ENCODE data around the gene HEPHL1.
"Not testable (repeated sequence)": the region's sequence is repeated elsewhere in the genome, so short reads cannot be mapped to it uniquely, and the experiment has no call there.

The HEPHL1 gene, protein sequence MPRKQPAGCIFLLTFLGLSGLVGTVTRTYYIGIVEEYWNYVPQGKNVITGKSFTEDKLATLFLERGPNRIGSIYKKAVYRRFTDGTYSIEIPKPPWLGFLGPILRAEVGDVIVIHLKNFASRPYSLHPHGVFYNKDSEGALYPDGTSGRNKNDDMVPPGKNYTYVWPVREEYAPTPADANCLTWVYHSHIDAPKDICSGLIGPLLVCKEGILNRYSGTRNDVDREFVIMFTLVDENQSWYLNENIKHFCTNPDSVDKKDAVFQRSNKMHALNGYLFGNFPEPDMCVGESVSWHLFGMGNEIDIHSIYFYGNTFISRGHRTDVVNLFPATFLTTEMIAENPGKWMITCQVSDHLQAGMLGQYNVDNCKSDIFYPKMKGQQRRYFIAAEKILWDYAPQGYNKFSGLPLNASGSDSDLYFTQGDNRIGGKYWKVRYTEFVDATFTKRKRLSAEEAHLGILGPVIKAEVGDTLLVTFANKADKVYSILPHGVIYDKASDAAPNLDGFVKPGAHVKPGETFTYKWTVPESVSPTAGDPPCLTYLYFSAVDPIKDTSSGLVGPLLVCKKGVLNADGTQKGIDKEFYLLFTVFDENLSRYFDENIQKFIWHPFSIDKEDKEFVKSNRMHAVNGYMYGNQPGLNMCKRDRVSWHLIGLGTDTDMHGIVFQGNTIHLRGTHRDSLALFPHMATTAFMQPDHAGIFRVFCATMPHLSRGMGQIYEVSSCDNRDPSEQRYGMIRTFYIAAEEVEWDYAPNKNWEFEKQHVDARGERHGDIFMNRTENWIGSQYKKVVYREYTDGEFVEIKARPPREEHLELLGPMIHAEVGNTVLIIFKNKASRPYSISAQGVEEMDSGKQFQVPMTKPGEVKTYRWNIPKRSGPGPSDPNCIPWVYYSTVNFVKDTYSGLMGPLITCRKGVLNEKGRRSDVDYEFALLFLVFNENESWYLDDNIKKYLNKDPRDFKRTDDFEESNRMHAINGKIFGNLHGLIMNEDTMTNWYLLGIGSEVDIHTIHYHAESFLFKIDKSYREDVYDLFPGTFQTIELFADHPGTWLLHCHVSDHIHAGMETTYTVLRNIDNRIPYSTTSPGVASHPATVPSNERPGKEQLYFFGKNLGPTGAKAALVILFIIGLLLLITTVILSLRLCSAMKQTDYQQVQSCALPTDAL

DNA sequence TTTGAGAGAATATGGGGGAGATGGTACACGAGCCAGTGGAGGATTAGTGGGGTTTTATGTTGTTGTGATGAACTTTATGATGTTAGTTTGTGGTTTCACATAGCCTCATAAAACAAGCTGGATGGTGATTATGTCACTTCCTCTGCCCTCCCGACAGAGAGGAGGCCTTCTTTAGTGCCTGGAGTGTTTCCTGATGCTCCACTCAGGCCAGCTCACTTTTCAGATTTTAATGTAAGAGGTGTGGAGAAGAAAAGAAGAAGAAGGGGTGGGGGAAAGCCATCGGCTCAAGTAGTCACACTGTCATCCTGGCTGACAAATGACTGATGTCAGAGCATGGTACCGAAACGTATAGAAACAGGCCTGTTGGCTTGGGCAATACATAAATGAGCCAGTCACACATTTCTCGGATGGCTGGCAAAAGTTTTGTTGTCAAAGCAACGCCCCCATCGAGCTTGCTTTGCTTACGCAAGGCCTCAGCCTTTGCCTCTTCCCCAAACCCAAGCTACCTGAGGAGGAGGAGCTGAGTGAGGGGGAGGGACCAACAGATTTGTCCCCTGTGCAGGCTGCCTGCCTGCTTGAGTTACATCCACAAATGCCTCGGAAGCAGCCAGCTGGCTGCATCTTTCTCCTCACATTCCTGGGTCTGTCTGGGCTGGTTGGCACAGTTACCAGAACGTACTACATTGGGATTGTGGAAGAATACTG is at the start of gene HEPHL1:
TSS of gene HEPHL1 (plus strand) at position 578 of the 705 bp plus-strand sequence. CDS start at position 593, 15 bp downstream.
- no peak for DNase-seq

DNA sequence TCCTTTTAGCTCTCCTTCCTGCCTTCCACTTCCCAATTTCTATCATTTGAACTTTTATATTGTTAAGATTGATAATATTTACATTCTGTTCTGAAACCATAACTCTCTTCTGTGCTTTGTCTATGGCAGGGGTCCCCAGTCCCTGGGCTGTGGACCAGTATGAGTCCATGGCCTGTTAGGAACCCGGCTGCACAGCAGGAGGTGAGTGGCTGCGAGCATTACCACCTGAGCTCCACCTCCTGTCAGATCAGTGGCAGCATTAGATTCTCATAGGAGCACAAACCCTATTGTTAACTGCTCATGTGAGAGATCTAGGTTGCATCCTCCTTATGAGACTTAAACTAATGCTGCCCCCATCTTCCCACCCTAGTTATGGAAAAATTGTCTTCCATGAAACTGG is 48.4 kb upstream of the HEPHL1 start:
- DNase-seq: no peak

DNA sequence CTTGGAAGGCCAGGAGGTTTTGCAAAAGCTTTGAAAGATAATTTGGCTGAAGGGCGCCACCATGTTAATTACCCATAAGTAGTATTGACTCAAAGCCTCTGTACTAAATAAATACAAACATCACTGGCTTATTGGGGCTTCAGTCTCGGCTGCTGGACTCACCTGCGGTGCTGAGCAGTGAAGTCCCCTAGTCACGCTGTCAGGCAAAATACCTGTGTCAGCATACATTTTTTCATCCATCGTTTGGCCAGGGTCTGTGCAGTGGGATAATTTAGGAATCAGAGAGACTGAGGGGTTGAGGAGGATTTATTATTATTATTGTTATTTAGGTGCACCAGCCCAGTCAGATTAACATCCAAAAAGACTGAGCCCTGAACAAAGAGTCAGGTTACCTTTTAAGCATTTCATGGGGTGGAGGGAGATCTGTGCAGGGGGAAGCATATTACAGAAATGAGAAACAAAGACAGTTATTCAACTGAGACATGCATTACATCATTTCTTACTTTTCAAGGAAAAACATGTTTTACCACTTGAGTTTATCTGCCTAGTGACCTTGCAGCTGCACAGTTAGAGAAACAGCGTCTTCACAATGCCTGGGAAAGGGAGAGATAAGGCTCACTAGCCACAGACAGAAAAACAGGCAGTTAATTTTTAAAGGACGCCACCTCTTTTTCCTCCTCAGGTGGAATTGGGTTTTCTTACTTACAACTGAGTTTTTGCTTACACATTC is 47.7 kb upstream of the HEPHL1 start:
- not testable (repeated sequence) for DNase-seq

DNA sequence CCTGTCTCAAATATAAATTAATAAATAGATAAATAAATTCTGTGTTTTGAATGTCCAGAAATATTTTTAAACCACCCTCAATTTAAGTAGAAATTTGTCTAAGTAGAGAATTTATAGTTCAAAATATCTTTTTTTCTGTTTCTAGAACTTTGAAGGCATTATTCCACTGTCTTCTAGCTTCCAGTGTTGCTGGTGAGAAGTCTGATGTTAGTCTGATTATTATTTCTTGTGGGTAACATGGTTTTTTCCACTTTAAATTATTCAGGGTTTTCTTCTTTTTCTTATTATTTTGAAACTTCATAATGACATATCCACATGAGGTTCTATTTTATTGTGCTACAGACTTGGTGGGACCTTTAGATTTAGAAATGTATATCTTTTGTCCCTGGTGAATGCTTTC is 46.4 kb upstream of the HEPHL1 start:
- DNase-seq: no peak

DNA sequence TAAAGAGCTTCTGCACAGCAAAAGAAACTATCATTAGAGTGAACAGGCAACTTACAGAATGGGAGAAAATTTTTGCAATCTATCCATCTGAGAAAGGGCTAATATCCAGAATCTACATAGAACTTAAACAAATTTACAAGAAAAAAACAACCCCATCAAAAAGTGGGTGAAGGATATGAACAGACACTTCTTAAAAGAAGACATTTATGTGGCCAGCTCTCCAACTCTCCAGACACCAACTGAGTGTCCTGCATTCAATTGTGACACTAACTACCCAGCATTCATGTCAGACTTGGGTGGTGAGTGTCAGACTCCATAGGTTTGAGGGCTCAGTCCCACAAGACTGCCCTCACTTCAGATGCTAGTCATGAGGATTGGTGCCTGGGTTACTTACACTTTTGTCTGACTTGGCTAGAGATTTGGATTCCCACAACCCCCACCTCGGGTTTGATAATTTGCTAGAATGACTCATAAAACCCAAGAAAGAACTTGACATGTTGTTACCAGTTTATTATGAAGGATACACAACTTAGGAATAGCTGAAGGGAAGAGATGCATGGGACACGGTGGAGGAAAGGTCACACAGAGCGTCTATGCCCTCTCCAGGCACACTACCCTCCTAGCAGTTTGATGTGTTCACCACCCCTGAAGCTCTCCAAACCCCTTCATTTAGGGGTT is 44.4 kb upstream of the HEPHL1 start:
- not testable (repeated sequence) for DNase-seq

DNA sequence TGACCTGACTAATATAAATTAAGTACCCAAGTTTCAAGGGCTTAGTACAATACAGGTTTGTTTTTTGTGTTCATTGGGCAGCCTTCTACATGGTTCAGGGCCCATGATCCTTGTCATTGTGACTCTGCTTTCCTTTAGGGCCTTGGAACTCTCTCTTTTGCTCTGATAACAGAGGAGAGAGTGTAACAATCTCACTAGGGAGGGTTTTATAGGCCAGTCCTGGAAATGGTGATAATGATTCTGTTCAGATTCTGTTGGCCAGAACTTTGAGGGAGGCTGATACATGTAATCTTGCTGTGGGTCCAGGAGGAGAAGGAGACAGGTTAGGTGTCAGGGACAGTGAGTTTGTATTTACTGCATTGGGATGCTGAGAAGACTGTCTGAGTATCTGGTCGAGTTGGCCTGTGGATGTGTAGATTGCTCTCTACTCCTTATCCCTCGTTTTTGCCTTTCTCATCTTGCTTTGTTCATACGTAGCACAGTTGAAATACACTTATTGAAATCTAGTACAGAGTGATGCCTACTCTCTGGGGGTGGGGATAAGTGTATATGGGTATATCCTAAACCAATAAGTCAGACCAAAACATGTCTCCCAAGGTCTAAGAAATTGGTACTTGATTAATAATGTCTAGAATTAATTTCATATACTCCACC is 37.5 kb upstream of the HEPHL1 start:
- no peak for DNase-seq

DNA sequence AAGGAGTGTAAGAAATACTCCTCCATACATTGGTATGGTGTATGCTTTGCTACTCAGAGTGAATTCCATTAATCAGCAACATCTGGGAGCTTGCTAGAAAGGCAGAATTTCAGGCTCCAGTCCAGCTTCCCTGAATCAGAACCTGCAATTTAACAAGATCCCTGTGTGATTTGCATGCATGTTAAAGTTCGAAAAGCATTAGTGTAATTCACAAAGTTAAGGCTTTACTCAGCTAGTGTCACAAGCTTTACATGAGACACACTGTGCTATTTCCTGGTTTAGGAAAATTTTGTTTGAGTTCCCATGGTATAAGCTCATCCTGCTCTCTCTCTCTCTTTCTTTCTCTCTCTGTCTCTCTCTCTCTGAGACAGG is 37.0 kb upstream of the HEPHL1 start:
- DNase-seq: no peak

DNA sequence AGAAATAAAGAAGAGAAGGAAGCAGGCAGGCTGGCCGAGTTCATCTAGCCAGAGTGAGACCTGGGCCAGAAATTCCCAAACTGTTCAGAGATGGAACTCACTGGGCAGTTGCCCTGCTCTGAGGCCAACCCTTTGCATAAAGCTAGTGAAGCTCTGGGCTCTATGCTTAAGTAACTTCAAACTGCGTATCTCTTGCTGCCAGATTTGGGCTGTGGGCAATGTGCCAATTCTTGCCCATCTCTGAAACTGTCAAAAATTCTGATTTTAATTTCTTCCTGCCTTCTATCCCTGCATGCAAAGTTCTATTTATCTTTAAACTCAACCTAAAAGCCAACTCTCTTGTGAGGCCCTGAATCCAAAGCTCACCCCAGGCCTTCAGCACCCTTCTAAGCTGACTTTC is 36.2 kb upstream of the HEPHL1 start:
- no peak for DNase-seq

DNA sequence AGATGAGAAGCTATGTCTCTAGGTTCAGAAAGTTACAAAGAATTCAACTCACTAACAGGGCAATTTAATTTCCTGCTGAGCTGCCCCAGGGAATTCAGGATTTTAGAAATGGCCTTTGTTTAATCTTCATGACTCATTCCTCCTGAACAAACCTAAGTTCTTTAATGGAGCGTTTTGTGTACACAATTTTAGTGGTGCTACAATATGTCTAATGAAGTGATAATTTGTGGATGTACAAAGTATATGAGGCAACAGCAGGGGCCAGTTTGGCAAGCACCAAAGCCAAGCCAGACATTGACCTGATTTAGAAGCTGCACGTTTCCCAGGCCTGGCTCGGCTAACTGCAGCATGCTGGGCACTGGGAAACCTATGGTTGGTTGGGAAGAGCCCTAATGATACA is 34.4 kb upstream of the HEPHL1 start:
- no peak for DNase-seq

DNA sequence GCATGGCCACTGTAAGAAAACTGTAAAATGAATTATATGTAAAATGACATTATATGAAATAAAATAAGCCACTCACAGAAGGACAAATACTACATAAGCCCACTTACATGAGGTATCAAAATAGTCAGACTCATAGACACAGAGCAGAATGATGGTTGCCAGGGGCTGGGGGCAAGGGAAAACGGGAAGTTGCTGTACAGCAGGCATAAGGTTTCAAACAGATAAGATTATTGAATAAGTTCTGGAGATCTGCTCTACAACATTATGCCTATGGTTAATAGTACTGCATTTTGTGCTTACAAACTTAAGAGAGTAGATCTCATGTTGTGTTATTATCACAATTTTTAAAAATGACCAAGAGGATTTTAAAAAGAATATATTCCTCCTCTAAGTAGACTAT is 32.7 kb upstream of the HEPHL1 start:
- DNase-seq: no peak

DNA sequence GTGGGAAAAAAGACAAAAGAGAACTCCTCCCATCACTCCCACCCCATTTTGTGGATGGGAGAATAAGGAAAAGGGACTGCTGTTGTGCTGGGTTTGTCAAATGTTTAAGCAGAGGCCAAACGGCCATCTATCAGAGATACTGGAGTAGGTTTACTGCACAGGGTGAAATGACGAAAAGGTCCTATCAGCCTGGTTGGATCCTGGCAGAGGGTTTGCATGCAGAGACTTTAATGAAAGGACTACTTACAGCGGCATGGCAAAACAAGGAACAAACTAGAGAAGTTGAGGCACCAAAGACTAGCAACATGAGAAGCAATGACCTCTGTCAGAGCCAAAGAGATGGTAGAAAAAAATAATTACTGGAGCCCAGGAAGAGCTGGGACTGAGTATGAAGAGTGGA is 32.2 kb upstream of the HEPHL1 start:
- DNase-seq: no peak

DNA sequence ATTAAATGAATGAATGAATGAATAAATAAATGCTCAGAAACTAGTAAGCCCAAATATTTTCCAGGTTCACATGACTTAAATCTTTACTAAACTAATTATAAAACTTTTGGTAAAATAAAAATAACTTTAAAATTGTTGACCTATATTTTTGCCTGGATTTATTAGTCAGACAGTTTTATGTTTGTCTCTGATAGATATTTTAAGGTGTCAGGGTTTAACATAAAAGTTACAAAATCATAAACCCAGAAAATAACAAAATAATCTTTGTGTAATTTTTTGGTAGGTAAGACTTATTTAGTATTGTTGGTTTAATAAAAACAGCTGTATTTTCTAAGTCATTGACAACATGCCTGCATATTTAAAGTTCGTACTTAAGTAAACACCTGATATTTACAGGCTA is 27.4 kb upstream of the HEPHL1 start:
- DNase-seq: no peak

DNA sequence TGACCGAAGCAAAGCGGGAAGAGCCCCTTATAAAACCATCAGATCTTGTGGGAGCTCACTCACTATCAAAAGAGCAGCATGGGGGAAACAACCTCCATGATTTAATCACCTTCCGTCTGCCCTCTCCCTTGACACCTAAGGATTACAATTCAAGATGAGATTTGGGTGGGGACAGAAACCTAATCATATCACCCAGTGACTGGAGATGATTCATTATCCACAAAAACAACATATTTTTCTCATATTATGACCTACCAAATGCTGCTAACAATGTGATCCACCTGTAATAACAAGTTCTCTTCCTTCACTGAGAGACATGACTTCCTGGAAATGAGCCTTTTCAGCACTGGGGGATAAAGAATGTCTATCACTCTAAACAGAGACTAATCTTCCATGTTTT is 23.4 kb upstream of the HEPHL1 start:
- no peak for DNase-seq

DNA sequence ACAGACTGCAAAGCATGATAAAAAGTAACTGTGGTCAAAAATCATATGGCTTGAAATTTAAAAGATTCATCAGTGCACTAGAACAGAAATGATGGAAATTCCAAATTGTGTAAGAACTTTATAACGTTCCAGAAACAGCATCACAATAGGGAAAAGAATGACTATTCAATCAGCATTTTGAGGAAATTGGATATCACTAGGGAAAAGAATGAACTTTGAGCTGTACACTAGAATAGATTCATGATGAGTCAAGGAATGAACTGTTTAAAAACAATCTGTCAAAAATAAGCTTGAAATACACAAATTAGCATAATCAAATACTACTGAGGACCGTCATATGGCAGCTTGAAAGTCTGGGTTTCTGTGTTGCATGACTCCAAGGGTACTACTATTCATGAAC is 20.5 kb upstream of the HEPHL1 start:
- no peak for DNase-seq

DNA sequence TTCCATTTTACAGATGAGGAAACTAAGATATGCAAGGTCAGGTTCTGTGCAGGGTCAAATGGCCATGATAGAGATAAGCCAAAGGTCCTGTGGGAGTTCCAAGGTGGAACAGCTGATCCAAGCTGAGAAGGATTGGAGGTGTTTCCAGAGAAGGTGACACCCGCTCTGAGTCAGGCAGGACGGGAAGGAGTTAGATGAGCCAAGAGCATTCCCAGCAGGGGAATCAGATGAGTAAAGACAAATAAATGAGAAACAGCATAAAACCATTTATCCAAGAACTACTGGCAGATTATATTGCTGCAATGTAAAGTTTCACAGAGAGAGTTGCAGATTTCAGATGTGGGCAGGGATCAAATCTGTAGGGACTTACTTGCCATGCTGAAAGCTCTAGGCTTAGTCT is 18.9 kb upstream of the HEPHL1 start:
- no peak for DNase-seq

DNA sequence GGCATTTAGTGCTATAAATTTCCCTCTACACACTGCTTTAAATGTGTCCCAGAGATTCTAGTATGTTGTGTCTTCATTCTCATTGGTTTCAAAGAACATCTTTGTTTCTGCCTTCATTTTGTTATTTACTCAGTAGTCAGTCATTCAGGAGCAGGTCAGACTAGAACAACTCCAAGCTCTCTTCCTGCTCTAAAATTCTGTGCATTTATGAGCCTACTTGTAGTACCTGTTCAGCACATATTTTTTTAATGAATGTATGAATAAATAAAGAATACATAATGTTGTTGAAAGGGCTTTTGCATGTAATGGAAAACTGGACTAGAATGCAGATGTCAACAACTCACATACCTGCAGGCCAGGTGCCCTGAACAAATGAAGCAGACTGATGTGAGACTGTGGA is 13.7 kb upstream of the HEPHL1 start:
- no peak for DNase-seq

DNA sequence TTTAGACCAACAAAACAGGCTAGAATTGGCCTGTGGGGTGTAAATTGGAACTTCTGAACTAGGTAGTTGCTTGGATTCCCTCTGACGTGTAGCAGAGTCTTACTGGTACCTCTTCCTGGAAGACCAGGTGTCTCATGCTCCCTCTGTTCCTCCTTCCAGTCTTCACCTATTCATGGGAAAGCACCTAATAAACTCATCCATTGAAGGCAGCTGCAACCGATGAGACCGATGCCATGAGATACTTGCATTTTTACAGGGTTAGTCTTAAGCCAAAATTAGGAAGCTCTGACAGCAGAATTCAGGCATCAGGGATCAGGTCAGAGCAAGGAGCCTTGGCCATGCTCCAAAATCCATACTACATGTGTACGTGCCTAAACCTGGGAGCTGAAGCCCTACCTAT is 13.2 kb upstream of the HEPHL1 start:
- DNase-seq: no peak

DNA sequence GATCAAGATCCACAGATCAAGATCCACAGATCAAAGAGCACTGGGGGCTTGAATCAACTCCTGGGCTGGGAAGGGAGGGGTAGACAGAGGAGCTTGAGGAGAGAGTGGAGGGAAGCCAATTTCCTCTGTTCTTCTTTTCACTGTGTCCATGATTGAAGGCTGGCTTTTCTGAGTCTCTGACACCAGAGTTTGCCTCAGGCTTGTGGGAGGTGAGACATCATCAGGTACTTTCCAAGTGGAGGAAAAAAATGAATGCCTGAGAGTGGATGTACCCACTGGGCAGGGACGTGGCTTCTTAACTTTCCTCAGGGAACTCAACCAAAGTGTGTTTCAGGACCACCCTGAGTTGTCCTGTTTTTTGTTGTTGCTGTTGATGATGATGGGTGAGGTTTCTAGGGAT is 11.0 kb upstream of the HEPHL1 start:
- no peak for DNase-seq

DNA sequence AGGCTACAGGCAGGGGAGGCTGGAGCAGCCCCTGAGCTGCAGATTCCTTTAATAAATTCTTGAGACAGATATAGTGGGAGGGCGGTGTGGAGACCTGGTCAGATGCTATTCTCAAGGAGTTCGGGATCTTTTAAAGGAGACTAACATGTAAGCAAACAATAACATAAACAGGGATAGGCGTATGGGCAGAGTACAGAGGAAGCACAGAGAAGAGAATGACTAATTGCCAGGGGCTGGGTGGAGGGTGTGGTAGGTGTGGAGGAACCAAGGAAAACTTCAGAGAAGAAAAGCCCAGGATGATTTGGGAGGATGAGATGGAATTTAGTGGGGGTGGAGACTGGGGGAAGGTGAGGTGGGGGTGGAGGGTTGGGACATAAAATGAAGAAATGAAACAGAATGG is 9.7 kb upstream of the HEPHL1 start:
- DNase-seq: no peak

DNA sequence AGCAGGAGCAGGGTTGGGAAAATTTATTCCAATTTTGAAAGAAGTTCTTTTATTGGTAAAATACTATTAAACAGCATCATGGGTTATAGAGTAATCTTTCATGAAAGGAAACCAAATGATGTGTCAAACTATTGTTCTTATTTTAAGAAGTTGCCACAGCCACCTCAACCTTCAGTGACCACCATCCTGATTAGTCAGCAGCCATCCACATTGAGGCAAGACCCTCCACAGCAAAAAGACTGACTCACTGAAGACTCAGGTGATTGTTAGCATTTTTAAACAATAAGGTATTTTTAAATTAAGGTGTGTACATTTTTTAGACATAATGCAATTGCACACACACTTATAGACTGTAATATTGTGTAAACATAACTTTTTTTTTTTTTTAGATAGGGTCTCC is 3.7 kb upstream of the HEPHL1 start:
- no peak for DNase-seq

DNA sequence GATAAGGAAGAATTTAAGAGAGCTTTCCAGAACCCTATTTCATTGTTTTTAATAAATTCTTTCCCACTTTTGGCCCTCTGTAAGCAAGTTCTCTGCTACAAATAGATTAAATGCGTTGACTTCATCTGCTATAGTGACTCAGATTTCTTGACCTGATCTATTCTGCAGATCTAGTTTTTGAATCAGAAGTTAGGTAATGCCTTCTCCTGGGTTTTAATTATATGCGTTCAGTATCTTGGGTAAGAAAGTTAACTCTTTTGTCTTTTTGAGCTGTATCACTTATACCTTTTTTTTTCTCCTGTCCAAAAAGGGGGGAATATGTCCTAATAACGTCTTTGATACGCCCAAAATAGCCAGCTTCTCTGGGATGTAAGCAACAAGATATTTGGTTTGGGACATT is 2.4 kb upstream of the HEPHL1 start:
- DNase-seq: no peak
